Measurements from ENCODE around the gene UGGT2.

GRCh38 chr13:95968906-95969305, 84.3 kb downstream of the UGGT2 start:
- TF ChIP-seq, protein P1, sequence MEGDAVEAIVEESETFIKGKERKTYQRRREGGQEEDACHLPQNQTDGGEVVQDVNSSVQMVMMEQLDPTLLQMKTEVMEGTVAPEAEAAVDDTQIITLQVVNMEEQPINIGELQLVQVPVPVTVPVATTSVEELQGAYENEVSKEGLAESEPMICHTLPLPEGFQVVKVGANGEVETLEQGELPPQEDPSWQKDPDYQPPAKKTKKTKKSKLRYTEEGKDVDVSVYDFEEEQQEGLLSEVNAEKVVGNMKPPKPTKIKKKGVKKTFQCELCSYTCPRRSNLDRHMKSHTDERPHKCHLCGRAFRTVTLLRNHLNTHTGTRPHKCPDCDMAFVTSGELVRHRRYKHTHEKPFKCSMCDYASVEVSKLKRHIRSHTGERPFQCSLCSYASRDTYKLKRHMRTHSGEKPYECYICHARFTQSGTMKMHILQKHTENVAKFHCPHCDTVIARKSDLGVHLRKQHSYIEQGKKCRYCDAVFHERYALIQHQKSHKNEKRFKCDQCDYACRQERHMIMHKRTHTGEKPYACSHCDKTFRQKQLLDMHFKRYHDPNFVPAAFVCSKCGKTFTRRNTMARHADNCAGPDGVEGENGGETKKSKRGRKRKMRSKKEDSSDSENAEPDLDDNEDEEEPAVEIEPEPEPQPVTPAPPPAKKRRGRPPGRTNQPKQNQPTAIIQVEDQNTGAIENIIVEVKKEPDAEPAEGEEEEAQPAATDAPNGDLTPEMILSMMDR (IDR thresholded peaks at IDR 0.05): no peak
- no peak for TF ChIP-seq POLR2A (IDR thresholded peaks at IDR 0.05)

Measured in lower leg skin (tissue), 3 donors.